GM23338 (cell line): Measurements from ENCODE around the gene L3MBTL4. TPM values are rescaled to one million over a fixed set of nuclear protein-coding genes. Genes with fewer than 3 reads are reported as not detected.

Experiments
- ATAC-seq: fragments of 200-7000 bp; cut with Tn5 transposase; 3 replicates; pipeline ENCODE4 v1.9.1; 2020
- DNase-seq: peaks from one replicate; pipeline ENCODE4 v3.0.0-alpha.2; 2015; ENCODE audit warnings: low spot score
- H2AFZ ChIP-seq: fragments of 200-600 bp; sonication (generic); 2 replicates; pipeline ENCODE4 v1.8.0; 2016; ENCODE audit warnings: antibody characterized with exemption, mild to moderate bottlenecking, moderate library complexity
- H3F3A ChIP-seq: fragments of 200-600 bp; sonication (generic); replicated peaks from 2 replicates; pipeline ENCODE4 v1.8.0; 2017; ENCODE audit warnings: antibody characterized with exemption, mixed run types, low read depth
- H3K27ac ChIP-seq: fragments of 200-600 bp; sonication (generic); 2 replicates; pipeline ENCODE4 v1.6.1; 2016; ENCODE audit warnings: low read depth
- H3K27me3 ChIP-seq: fragments of 200-600 bp; sonication (generic); 2 replicates; pipeline ENCODE4 v1.8.0; 2016; ENCODE audit warnings: mild to moderate bottlenecking, mixed run types, moderate library complexity; ENCODE audit not compliant: insufficient read depth
- H3K36me3 ChIP-seq: fragments of 200-600 bp; sonication (generic); 2 replicates; pipeline ENCODE4 v1.8.0; 2016; ENCODE audit warnings: mild to moderate bottlenecking; ENCODE audit not compliant: insufficient read depth
- H3K4me1 ChIP-seq: fragments of 200-600 bp; sonication (generic); 2 replicates; pipeline ENCODE4 v1.8.0; 2016; ENCODE audit warnings: mild to moderate bottlenecking, moderate library complexity; ENCODE audit not compliant: insufficient read depth
- H3K4me2 ChIP-seq: fragments of 200-600 bp; sonication (generic); 2 replicates; pipeline ENCODE4 v1.7.1; 2017; ENCODE audit warnings: mixed run types
- H3K4me3 ChIP-seq: fragments of 200-600 bp; sonication (generic); 2 replicates; pipeline ENCODE4 v1.6.1; 2016; ENCODE audit warnings: mixed run types
- H3K79me2 ChIP-seq: fragments of 200-600 bp; sonication (generic); replicated peaks from 2 replicates; pipeline ENCODE4 v1.8.0; 2017; ENCODE audit warnings: mild to moderate bottlenecking; ENCODE audit not compliant: insufficient read depth
- H3K9me2 ChIP-seq: fragments of 200-600 bp; sonication (generic); 2 replicates; pipeline ENCODE4 v1.8.0; 2017; ENCODE audit not compliant: insufficient read depth
- H4K20me1 ChIP-seq: fragments of 200-600 bp; sonication (generic); replicated peaks from 2 replicates; pipeline ENCODE4 v1.8.0; 2017; ENCODE audit warnings: mild to moderate bottlenecking; ENCODE audit not compliant: insufficient read depth
- H3K27ac Mint-ChIP-seq: 2 replicates; pipeline ENCODE4 v1.8.0; 2020; ENCODE audit warnings: inconsistent platforms, mild to moderate bottlenecking, moderate library complexity, mixed read lengths
- H3K27me3 Mint-ChIP-seq: 3 replicates; pipeline ENCODE4 v1.8.0; 2022; ENCODE audit warnings: low read depth, mild to moderate bottlenecking, moderate library complexity, mixed read lengths, inconsistent platforms; ENCODE audit not compliant: insufficient read depth, poor library complexity
- H3K36me3 Mint-ChIP-seq: 3 replicates; pipeline ENCODE4 v1.8.0; 2021; ENCODE audit warnings: low read depth, mild to moderate bottlenecking, inconsistent platforms, moderate library complexity, mixed read lengths
- H3K4me1 Mint-ChIP-seq: 3 replicates; pipeline ENCODE4 v1.8.0; 2020; ENCODE audit warnings: mild to moderate bottlenecking, inconsistent platforms, mixed read lengths
- H3K4me3 Mint-ChIP-seq: 3 replicates; pipeline ENCODE4 v1.8.0; 2021; ENCODE audit warnings: moderate library complexity, mild to moderate bottlenecking, inconsistent platforms, mixed read lengths
- H3K9me3 Mint-ChIP-seq: 3 replicates; pipeline ENCODE4 v1.8.0; 2020; ENCODE audit warnings: moderate library complexity, mild to moderate bottlenecking, inconsistent platforms, mixed read lengths
- CREB1 ChIP-seq: fragments of 250-450 bp; sonication (Bioruptor Pico); IDR thresholded peaks from 2 replicates; pipeline ENCODE4 v1.5.0; 2020; ENCODE audit warnings: low read depth, mild to moderate bottlenecking, moderate library complexity
- CTCF ChIP-seq, 2 experiments: fragments of 200-600 bp in 1 of 2; sonication (generic) in 1 of 2; conservative IDR thresholded peaks; 2 replicates each; pipeline versions ENCODE4 v1.5.1 to v1.6.1; 2016 to 2017; ENCODE audit warnings: antibody characterized with exemption in 2 of 2, low read depth in 2 of 2, mild to moderate bottlenecking in 2 of 2, moderate library complexity in 1 of 2
- ETS1 ChIP-seq: IDR thresholded peaks from 2 replicates; pipeline ENCODE4 v1.6.1; 2016; ENCODE audit warnings: antibody characterized with exemption
- EZH2 ChIP-seq: fragments of 200-600 bp; sonication (generic); IDR thresholded peaks from one replicate; pipeline ENCODE4 v1.8.0; 2017; ENCODE audit warnings: antibody characterized with exemption, mild to moderate bottlenecking, low read depth; ENCODE audit not compliant: unreplicated experiment
- EZH2phosphoT487 ChIP-seq: fragments of 200-600 bp; sonication (generic); IDR thresholded peaks from one replicate; pipeline ENCODE4 v1.8.1; 2018; ENCODE audit warnings: antibody characterized with exemption; ENCODE audit not compliant: unreplicated experiment
- JUNB ChIP-seq: IDR thresholded peaks from one replicate; pipeline ENCODE4 v1.6.1; 2016; ENCODE audit warnings: antibody characterized with exemption; ENCODE audit not compliant: unreplicated experiment
- NANOG ChIP-seq: IDR thresholded peaks from 2 replicates; pipeline ENCODE4 v1.6.1; 2016; ENCODE audit warnings: antibody characterized with exemption, borderline replicate concordance
- POLR2AphosphoS5 ChIP-seq: IDR thresholded peaks from 2 replicates; pipeline ENCODE4 v1.6.1; 2016; ENCODE audit warnings: antibody characterized with exemption, low read depth
- REST ChIP-seq: IDR thresholded peaks from one replicate; pipeline ENCODE4 v1.6.1; 2018; ENCODE audit warnings: antibody characterized with exemption; ENCODE audit not compliant: unreplicated experiment
- STAT1 ChIP-seq: IDR thresholded peaks from one replicate; pipeline ENCODE4 v1.6.1; 2016; ENCODE audit warnings: antibody characterized with exemption; ENCODE audit not compliant: unreplicated experiment
- ZNF114 ChIP-seq: fragments of 250-450 bp; sonication (Bioruptor Pico); IDR thresholded peaks from 2 replicates; pipeline ENCODE4 v1.5.0; 2020; ENCODE audit warnings: mild to moderate bottlenecking, moderate library complexity
- ZNF331 ChIP-seq: fragments of 250-450 bp; sonication (Bioruptor Pico); IDR thresholded peaks from 2 replicates; pipeline ENCODE4 v1.5.0; 2020; ENCODE audit warnings: low read depth, mild to moderate bottlenecking, moderate library complexity
- ZNF462 ChIP-seq: fragments of 250-450 bp; sonication (Bioruptor Pico); IDR thresholded peaks from 2 replicates; pipeline ENCODE4 v1.5.0; 2020; ENCODE audit warnings: mild to moderate bottlenecking, moderate library complexity
- polyA plus RNA-seq: library from polyadenylated mRNA; unstranded; fragments of >200 nt; fragmentation: Nextera tagmentation; extraction: Ambion mirVana; gene quantifications from 2 replicates; pipeline ENCODE4 v1.2.1, GENCODE V29; 2016
- total RNA-seq: library from RNA; depleted of rRNA; stranded (reverse); fragments of >200 nt; shearing (Covaris generic); gene quantifications from 2 replicates; pipeline ENCODE4 v1.2.3, GENCODE V29; 2014

L3MBTL4 gene
- total and polyA plus RNA-seq, 2 experiments from 2014 or later, result 0.48 to 2.8 TPM

- Mint-ChIP-seq H3K27ac (no peak overlapping the region), H3K27me3 (no peaks in the 10 kb centered on the region), H3K9me3 (no peaks in the 10 kb centered on the region; the same call in 2 of the 3 replicates), H3K4me1 (no peaks in the 10 kb centered on the region), H3K4me3 (no peak overlapping the region), H3K36me3 (peaks cover 3% of the 10 kb centered on the region; the same call in 1 of the 3 replicates)
- Histone ChIP-seq H2AFZ (no peak overlapping the region), H3K4me2 (no peak overlapping the region), H3K27ac (no peak overlapping the region), H3K79me2 (no peaks in the 10 kb centered on the region), H3K4me1 (no peaks in the 10 kb centered on the region), H3K9me2 (peaks cover 19% of the 10 kb centered on the region), H3F3A (no peaks in the 10 kb centered on the region), H3K27me3 (no peaks in the 10 kb centered on the region), H3K4me3 (no peak overlapping the region), H3K36me3 (no peaks in the 10 kb centered on the region), H4K20me1 (no peaks in the 10 kb centered on the region)
- DNase-seq, result no peak
- no peak for ATAC-seq
- TF ChIP-seq STAT1 (no peak), CTCF (conservative IDR thresholded peaks at IDR 0.05; ENCODE audit: low read depth in 2 of 2) (no peak), REST (no peak), ZNF331 (CRISPR knock-in tag) (no peak), CREB1 (CRISPR knock-in tag) (no peak), POLR2AphosphoS5 (no peak), EZH2phosphoT487 (no peak), NANOG (no peak), EZH2 (no peak), ZNF462 (CRISPR knock-in tag) (no peak), ETS1 (no peak), ZNF114 (CRISPR knock-in tag) (no peak), JUNB (no peak)
These were observed 82.8 kb downstream of the L3MBTL4 start for GRCh38 chr18:6331872-6332271.
